PC-9 (cell line): ENCODE results near the gene NRDC. TPM values are rescaled to one million over a fixed set of nuclear protein-coding genes. Genes with fewer than 3 reads are reported as not detected.

Source experiments
- BruUV-seq: library from RNA; stranded (reverse); fragments of 400-500 nt; replicated peaks from 2 replicates; lab custom pipeline; 2021; lab: Mats Ljungman, UMichigan
- CTCF ChIA-PET: fragments of 300-600 bp; sonication (Branson Sonifier 250); formaldehyde crosslinking; loops from one replicate; lab custom pipeline; 2022; ENCODE audit warnings: antibody characterized with exemption; lab: Charles Lee
- POLR2A ChIA-PET: fragments of 300-600 bp; sonication (Branson Sonifier 250); formaldehyde crosslinking; loops from one replicate; lab custom pipeline; 2022; ENCODE audit warnings: antibody characterized with exemption; ENCODE audit not compliant: unreplicated experiment; lab: Charles Lee
- DNase-seq, 2 experiments: peaks; one replicate each; pipeline versions ENCODE4 v3.0.0 to v3.0.0-alpha.2; 2015 to 2022; ENCODE audit warnings: mixed read lengths in 1 of 2
- H2AFZ ChIP-seq: fragments of 200-600 bp; sonication (generic); 2 replicates; pipeline ENCODE4 v1.8.1; 2017; ENCODE audit warnings: antibody characterized with exemption
- H3F3A ChIP-seq: fragments of 200-600 bp; sonication (generic); 2 replicates; pipeline ENCODE4 v1.8.1; 2017; ENCODE audit warnings: antibody characterized with exemption, mild to moderate bottlenecking, low read depth; ENCODE audit not compliant: insufficient read depth
- H3K27ac ChIP-seq: fragments of 200-600 bp; sonication (generic); 2 replicates; pipeline ENCODE4 v1.6.1; 2016; ENCODE audit warnings: mixed run types
- H3K27me3 ChIP-seq: fragments of 200-600 bp; sonication (generic); 2 replicates; pipeline ENCODE4 v1.6.1; 2016; ENCODE audit warnings: low read depth, mixed run types; ENCODE audit not compliant: insufficient read depth
- H3K36me3 ChIP-seq: fragments of 200-600 bp; sonication (generic); 2 replicates; pipeline ENCODE4 v1.6.1; 2016; ENCODE audit warnings: low read depth, mixed run types
- H3K4me1 ChIP-seq: fragments of 200-600 bp; sonication (generic); replicated peaks from 2 replicates; pipeline ENCODE4 v1.6.1; 2016; ENCODE audit warnings: mixed run types; ENCODE audit not compliant: insufficient read depth
- H3K4me2 ChIP-seq: fragments of 200-600 bp; sonication (generic); 2 replicates; pipeline ENCODE4 v1.6.1; 2017; ENCODE audit warnings: mixed run types
- H3K4me3 ChIP-seq: fragments of 200-600 bp; sonication (generic); 2 replicates; pipeline ENCODE4 v1.6.1; 2016; ENCODE audit warnings: mixed run types
- H3K79me2 ChIP-seq: fragments of 200-600 bp; sonication (generic); 2 replicates; pipeline ENCODE4 v1.6.1; 2017; ENCODE audit warnings: low read depth, mixed run types
- H3K9me2 ChIP-seq: fragments of 200-600 bp; sonication (generic); 2 replicates; pipeline ENCODE4 v1.8.1; 2017; ENCODE audit warnings: mild to moderate bottlenecking; ENCODE audit not compliant: insufficient read depth
- H3K9me3 ChIP-seq: fragments of 200-600 bp; sonication (generic); 2 replicates; pipeline ENCODE4 v1.8.1; 2016; ENCODE audit warnings: low read depth; ENCODE audit not compliant: insufficient read depth
- H4K20me1 ChIP-seq: fragments of 200-600 bp; sonication (generic); 2 replicates; pipeline ENCODE4 v1.8.1; 2017; ENCODE audit not compliant: insufficient read depth
- EZH2 ChIP-seq: fragments of 200-600 bp; sonication (generic); IDR thresholded peaks from 2 replicates; pipeline ENCODE4 v1.8.0; 2017; ENCODE audit warnings: antibody characterized with exemption, low read depth
- intact Hi-C: fragments of 100-400 bp; cut with micrococcal nuclease; formaldehyde crosslinking; loops from one replicate; pipeline ENCODE4 v1.10.0; 2022; ENCODE audit not compliant: unreplicated experiment
- total RNA-seq: library from RNA; stranded (reverse); gene quantifications from 2 replicates; pipeline ENCODE4 v1.2.3, GENCODE V29; 2021
- TF ChIP-seq, protein P1 (sequence below): fragments of 200-600 bp; sonication (generic); conservative IDR thresholded peaks from 2 replicates; pipeline ENCODE4 v1.6.1; 2017; ENCODE audit warnings: mixed run types, antibody characterized with exemption, mild to moderate bottlenecking, moderate library complexity

NRDC gene
- total RNA-seq, 1 experiment from 2014 or later = 219 TPM

DNA sequence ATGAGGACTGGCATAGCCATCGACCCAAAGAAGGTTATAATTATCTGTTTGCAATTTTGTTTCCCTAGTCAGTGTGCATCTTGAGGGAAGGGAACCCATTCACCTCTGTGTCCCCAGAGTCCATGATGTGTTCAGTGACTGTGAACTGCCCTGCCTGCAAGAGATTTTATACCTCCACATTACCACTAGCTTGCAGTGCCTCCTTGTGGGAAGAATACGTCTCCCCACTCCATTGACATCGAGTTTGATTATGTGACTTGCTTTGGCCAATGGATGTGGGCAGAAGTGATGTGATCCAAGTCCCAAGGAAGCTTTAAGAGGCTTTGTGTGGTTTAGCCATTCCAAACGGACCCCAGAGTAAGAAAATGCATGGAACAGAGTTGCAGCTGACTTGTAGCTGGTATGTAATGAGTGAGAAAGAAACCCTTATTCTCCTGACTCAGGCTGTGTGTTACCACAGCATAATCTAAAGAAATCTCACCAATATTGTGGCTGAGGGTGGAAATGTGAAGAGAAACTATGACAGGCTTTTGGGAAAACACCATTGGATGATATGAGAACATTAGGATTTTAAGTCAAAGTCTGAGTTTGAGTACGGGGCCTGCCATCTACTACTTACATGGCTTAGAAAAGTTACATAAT, 47.8 kb upstream of the NRDC start:
- no TSS peak for BruUV-seq
- H3K79me2 ChIP-seq = no peaks in the 10 kb centered on the region
- no peaks in the 10 kb centered on the region for H3K36me3 ChIP-seq
- CTCF ChIA-PET = no interaction called here
- H3K4me1 ChIP-seq = no peaks in the 10 kb centered on the region
- TF ChIP-seq, protein P1, sequence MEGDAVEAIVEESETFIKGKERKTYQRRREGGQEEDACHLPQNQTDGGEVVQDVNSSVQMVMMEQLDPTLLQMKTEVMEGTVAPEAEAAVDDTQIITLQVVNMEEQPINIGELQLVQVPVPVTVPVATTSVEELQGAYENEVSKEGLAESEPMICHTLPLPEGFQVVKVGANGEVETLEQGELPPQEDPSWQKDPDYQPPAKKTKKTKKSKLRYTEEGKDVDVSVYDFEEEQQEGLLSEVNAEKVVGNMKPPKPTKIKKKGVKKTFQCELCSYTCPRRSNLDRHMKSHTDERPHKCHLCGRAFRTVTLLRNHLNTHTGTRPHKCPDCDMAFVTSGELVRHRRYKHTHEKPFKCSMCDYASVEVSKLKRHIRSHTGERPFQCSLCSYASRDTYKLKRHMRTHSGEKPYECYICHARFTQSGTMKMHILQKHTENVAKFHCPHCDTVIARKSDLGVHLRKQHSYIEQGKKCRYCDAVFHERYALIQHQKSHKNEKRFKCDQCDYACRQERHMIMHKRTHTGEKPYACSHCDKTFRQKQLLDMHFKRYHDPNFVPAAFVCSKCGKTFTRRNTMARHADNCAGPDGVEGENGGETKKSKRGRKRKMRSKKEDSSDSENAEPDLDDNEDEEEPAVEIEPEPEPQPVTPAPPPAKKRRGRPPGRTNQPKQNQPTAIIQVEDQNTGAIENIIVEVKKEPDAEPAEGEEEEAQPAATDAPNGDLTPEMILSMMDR = peak; percentile 18; the same call in 1 of the 2 replicates
- TF ChIP-seq EZH2 = no peak
- intact Hi-C loops = no loop called here
- no peaks in the 10 kb centered on the region; the same call in 1 of the 2 replicates for H3F3A ChIP-seq
- H3K4me3 ChIP-seq = no peak overlapping the region
- no peaks in the 10 kb centered on the region for H4K20me1 ChIP-seq
- H3K9me2 ChIP-seq = no peaks in the 10 kb centered on the region
- H3K27me3 ChIP-seq = no peaks in the 10 kb centered on the region
- POLR2A ChIA-PET = interaction anchor here (0.6 kb wide), 1 partner anchor 384 kb away, joined by 5 read pairs; no protein-coding TSS in a partner anchor
- no peak overlapping the region for H2AFZ ChIP-seq
- no peak overlapping the region for H3K27ac ChIP-seq
- no peak overlapping the region for H3K4me2 ChIP-seq
- DNase-seq = peak in 1 of 2 experiments; percentile 5
- no peaks in the 10 kb centered on the region for H3K9me3 ChIP-seq

DNA sequence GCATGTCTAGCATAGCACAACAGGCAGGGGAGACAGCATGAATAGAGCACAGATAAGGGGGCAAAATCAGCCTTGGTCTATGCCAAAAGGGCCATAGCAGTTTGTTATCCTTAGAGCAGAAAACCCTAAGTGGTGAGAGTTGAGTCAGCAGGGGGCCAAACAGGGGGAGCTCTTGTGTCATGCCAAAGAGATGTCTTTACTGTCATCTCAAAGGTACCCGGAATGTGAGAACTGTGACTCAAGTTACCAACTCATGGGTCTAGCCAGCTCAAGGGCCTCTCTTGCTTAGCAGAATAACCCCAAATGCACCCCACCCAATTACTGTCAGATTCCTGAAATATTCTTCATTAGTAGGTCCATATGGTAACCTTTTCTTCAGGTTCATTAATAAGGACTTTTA, 45.9 kb upstream of the NRDC start:
- BruUV-seq = no TSS peak
- no peak overlapping the region for H3K4me2 ChIP-seq
- CTCF ChIA-PET = interaction anchor here (0.9 kb wide), 1 partner anchor 862 kb away, joined by 3 read pairs; no protein-coding TSS in a partner anchor

DNA sequence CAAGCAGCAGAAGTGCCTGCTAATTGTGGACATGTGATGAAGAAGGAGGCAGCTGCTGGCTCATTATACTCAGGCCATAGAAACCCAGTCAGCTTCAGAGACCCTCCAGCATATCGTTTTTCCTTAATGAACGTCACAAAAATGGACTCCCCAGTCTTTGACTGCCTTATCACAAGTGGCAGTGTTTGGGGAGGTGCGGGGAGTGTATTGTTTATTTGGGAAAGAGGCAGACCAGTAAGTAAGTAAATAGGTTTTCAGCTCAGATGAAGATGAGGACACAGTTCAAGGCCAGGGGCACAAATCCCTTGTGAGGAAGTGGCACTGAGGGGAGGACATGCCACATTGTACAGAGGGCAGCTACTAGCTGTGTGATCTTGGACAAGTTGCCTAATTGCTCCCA, 43.5 kb upstream of the NRDC start:
- Histone ChIP-seq H3K4me2 (no peak overlapping the region), H3K79me2 (no peaks in the 10 kb centered on the region), H2AFZ (no peak overlapping the region), H3K9me2 (no peaks in the 10 kb centered on the region), H3K36me3 (no peaks in the 10 kb centered on the region), H4K20me1 (no peaks in the 10 kb centered on the region), H3F3A (no peaks in the 10 kb centered on the region), H3K27ac (no peak overlapping the region), H3K9me3 (no peaks in the 10 kb centered on the region), H3K4me3 (no peak overlapping the region), H3K27me3 (no peaks in the 10 kb centered on the region), H3K4me1 (no peaks in the 10 kb centered on the region)
- no peak for TF ChIP-seq EZH2
- TF ChIP-seq, protein P1 = no peak
- no peak for DNase-seq
- POLR2A ChIA-PET = interaction anchor here (0.6 kb wide), 1 partner anchor 133 kb away, joined by 4 read pairs; the partner anchor contains the start of gene TXNDC12
- intact Hi-C loops = no loop called here
- BruUV-seq = no TSS peak
- CTCF ChIA-PET = no interaction called here

More for the DNA sequence above, 45.9 kb upstream of the NRDC start:
- Histone ChIP-seq H2AFZ (no peak overlapping the region), H3K36me3 (no peaks in the 10 kb centered on the region), H3F3A (no peaks in the 10 kb centered on the region), H3K4me1 (no peaks in the 10 kb centered on the region), H3K9me3 (no peaks in the 10 kb centered on the region), H3K4me3 (no peak overlapping the region), H3K79me2 (no peaks in the 10 kb centered on the region), H3K27me3 (no peaks in the 10 kb centered on the region), H3K27ac (no peak overlapping the region), H3K9me2 (no peaks in the 10 kb centered on the region), H4K20me1 (no peaks in the 10 kb centered on the region)
- TF ChIP-seq, protein P1 = no peak
- TF ChIP-seq EZH2 = no peak
- intact Hi-C loops = no loop called here
- POLR2A ChIA-PET = no interaction called here
- no peak for DNase-seq
